ENCODE data around the gene UGT1A3.
"Not testable (repeated sequence)": the region's sequence is repeated elsewhere in the genome, so short reads cannot be mapped to it uniquely, and the experiment has no call there.

The UGT1A3 gene

DNA sequence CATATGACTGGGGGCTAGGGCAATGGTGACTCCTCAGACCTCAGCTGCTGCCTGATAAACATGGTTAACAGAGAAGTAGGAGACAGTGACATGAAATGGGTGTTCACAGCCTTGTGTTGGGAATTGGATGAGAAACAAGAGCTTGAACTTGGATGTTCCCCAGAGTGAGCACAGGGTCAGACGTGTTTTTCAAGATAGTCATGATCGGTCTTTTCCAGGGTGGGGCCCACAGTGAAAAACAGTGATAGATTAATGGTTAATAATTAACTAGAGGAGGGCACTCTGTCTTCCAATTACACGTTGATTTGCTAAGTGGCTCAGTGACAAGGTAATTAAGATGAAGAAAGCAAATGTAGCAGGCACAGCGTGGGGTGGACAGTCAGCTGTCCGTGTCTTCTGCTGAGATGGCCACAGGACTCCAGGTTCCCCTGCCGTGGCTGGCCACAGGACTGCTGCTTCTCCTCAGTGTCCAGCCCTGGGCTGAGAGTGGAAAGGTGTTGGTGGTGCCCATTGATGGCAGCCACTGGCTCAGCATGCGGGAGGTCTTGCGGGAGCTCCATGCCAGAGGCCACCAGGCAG lies at the start of gene UGT1A3:
Gene UGT1A3, plus strand, starts transcription at position 320 of the 579 bp plus-strand sequence. Its CDS starts 85 bp downstream, at position 405.
- no peak for DNase-seq

DNA sequence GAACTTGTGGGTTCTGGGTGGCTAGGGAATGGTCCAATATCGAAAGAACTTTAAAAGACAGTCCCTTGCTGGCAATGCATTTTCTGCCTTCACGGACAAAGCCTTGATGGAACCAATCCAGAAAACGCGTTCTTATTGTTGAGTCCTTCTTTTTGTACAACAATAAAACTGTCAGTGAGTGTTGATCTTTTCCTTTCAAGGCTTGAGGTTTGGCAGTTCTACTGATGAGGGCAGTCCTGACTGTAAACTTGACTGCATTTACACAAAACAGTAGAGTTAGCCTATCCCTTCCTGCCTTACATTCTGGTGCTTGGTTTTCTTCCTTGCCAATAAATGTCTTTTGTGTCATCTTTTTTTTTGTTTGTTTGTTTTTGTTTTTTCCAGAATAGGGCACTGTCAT lies 49.6 kb upstream of the UGT1A3 start:
- no peak for DNase-seq

DNA sequence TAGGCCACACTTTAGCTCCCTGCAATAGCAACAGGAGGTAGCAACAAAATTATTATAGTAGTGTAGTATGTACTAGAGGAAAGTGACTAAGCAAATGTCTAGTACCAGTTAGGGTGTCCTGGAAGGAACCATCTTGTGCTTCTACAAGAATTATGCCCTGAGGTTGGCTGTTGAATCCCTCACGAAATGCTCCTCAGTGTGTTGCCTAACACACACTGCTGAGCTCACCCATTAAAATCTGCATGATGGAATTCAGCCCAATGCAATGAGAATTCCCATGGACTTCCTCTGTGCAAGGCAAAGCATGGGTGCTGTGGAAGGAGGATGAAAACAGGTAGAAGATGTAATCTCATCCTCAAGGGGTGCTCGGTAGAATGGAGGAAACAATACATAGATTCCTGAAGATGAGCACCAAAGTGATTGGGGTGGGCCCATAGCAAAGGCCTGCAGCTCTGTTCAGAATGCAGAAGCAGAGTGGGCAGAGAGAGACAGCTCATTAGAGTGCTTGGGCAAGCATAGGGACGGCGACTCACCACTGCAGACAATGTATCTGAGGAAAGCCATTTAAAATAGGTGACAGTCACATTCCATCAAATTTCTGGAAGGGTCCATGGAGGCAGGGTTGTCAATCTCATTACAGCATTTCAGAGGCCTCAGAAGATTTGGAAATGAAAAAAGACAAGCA lies 48.3 kb upstream of the UGT1A3 start:
- no peak for DNase-seq

DNA sequence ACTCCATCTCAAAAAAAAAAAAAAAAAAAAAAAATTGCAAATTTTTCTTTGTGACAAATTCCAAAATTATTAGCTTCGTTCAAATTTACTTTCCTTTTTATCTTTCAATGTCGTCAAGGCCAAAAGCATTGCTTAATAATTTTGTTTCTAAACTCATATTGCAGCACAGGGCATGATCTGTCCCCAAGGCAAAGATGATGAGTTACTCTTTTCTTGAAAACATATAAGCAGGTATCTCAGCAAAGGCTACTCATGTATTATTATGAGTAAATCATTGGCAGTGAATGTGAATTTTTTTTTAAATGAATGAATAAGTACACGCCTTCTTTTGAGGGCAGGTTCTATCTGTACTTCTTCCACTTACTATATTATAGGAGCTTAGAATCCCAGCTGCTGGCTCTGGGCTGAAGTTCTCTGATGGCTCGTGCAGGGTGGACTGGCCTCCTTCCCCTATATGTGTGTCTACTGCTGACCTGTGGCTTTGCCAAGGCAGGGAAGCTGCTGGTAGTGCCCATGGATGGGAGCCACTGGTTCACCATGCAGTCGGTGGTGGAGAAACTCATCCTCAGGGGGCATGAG lies 47.2 kb upstream of the UGT1A3 start, which contains the start of gene UGT1A7:
Gene UGT1A7, plus strand, starts transcription at position 381 of the 579 bp plus-strand sequence. Its CDS starts 37 bp downstream, at position 418.
- no peak for DNase-seq

DNA sequence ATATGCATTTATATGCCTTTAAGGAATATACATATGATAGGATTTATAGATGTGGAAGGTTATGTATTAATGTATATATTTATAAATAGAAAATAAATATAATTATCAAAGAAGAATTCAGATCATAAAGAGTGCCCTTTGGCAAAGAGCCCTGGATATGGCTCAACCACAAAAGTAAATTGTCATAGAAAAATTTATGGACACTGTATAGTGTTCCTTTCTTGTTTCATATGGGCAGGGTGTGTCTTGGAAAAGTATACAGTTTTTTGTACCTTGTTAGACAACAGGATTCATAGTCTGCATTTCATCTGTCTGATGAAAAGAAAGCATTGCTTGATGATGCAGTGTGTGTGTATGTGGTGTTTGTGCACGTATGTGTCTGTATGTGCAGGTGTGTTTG lies 44.2 kb upstream of the UGT1A3 start:
- no peak for DNase-seq

DNA sequence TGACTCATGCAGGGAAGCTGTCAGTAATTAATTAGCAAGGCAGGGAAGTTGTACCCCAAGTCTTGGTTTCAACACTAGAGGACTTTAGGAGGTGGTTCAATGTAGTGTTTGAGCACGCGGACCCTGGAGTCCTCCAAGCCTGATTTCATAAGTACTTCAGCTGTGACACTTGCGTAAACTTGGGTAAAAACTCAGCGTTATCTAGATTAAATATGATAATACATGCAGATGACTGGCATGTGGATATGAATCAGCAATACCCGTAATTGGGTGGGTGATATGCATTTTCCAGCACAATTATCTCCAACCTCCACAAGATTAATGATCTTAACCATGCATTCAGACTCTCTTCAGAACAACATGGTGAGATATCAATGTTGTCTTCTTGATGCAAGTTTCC lies 41.9 kb upstream of the UGT1A3 start:
- no peak for DNase-seq

DNA sequence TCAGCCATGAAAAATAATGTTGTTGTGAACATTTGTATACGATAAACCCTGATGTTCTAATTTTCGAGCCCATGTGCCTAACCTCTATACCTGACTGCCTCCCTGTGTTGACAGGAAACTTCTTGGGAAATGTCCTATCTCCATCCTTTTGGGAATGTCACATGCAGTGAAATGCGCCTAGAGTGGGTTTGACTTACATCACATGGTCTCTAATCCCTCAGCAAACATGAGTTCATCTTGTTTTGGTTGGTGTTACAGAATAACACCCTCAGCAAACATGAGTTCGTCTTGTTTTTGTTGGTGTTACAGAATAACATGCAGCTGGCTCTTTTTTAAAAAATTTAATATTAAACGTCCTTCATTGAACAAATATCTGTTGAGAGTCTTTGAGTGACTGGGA lies 40.5 kb upstream of the UGT1A3 start:
- no peak for DNase-seq

DNA sequence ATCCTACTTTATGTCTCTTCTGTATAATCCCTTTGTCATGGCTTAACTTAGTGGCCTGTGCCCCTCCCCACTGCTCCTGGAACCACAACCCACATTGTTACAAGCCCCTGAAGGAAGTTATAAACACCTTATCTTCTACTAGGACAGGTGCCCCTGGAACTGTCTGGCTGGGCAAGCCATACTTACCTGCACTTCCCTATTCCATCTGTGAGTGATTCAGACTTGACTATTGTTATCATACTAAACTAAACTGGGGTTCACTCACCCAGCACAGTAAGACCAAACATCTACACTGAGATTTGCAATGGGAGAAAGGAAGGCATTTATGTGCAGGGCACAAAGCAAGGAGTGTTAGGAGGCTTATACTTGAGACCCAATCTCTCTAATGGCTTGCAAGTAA lies 39.8 kb upstream of the UGT1A3 start:
- no peak for DNase-seq

DNA sequence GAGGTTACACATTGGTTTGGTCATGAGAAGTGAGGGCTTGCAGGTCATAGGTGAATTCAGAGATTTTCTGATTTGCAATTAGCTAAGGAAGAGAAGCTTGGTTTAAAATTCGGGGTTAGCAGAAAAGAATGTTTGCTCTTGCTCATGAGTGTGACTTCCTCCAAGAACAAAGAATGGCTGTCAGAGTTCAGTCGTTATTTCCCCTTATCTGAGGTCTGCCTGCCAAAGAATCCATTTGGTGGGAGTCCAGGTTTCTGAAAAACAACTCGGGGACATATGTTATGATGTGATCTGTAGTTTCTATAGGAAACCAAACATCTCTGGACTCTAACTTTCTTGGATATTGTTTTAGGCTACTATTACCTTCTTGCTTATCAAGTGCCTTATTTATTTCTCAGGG lies 39.3 kb upstream of the UGT1A3 start:
- no peak for DNase-seq

DNA sequence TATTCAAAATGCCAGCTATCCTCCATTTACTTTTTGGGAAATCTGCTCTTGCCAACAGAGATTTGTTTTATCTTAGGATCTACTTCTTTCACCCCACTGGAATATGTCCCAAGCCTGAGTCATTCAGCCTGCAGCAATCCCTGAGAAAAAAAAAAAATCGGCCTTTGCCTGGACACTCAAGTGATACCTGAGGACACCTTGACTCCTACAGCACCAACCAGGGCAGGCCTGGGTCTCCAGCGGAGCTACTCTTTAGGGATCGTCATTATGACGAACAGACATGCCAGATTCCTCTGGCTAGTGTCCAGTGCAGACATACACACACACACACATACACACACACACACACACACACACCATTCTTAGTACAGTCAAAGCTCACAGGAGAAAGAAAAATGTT lies 38.4 kb upstream of the UGT1A3 start:
- no peak for DNase-seq

DNA sequence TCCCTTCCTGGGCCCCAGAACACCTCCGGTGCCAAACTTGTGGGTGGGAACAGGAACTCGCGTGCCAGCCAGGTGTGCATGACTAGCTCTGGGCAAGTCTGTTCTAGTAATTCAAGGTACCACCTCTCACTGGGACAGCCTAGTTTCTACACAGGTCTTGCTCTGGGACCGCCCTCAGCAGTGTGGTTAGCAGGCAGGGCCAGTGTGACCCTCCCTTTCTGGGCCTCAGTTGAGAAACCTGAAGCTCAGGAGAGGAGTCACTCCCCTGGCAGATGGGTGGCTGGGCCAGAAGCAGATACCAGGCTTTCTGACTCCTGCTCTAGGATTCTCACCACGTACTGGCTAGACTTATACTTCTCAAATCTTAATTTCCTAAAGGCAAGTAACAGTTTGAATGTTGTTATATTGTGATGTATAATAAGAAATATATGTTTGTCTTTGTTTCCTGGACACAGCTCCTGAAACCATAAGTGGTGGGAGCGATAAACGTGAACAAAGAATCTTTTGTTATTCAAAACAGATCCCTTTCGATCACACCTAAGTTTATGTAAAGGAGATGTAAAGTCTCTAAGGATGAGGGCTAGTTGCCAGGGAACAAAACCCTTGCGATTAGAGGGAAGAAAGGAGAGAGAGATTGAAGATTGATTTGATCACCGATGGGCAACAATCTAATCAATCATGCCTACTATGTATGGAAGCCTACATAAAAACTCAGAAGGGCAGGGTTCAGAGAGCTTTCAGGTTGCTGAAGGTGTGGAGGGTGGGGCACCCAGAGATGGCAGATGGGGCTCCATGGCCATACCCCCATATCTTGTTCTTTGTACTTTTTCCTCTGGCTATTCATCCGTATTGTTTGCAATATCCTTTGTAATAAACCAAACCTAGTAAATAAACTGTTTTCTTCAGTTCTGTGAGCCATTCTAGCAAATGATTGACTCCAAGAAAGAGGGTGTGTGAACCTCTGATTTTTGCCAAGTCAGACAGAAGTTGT lies 37.1 kb upstream of the UGT1A3 start:
- DNase-seq, result no peak

DNA sequence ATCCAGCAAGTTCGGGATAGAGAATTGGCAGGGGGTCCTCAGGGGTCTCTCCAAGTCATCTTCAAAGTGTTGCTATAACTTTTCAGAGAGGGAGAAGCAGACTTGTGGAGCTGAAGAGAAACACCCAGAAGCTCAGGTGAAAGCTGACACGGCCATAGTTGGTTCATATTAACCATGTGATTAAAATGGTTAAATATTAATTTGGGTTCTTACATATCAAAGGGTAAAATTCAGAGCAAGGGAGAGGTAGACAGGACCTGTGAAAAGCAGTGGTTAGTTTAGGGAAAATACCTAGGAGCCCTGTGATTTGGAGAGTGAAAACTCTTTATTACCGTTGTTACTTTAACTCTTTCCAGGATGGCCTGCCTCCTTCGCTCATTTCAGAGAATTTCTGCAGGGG lies 36.2 kb upstream of the UGT1A3 start, which contains the start of gene UGT1A6:
Gene UGT1A6, plus strand, starts transcription at position 243 of the 400 bp plus-strand sequence. Its CDS starts 115 bp downstream, at position 358.
- DNase-seq, result no peak

DNA sequence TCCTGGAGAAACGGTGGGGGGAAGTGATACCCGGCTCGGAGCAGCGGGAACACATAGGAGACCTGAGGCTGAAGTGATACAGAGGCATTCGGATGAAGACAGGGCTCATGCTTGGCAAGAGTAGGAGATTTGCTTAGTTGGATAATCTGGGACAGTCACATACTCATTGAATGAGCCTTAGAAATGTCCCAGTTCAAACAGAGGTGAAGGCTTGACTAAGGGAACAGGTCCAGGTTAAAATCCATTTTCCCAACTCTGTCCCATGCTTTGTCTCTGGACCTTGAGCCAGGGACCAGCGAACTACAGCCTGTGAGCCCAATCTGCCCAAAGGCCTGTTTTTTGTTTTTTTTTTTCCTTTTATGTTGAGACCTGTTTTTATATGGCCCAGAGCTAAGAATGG lies 34.9 kb upstream of the UGT1A3 start:
- no peak for DNase-seq

DNA sequence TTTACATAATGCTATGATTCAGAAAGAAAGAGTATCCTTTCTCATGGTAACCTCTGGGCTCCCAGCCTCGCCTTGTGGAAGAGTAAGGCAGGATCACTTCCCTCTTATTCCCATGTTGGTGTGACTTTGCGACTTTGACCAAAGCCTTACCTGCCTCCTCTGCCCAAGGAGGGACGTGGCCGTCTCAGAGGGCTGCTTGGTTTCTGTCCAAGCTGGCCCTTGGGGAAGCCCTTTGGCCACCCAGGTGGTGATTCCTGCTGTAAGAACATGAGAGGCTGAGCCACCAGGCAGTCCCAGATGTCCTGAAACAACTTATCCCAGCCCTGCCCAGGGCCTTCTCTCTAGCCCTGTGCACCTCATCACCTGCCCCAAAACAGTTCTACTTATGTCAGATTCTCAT lies 30.1 kb upstream of the UGT1A3 start:
- no peak for DNase-seq

DNA sequence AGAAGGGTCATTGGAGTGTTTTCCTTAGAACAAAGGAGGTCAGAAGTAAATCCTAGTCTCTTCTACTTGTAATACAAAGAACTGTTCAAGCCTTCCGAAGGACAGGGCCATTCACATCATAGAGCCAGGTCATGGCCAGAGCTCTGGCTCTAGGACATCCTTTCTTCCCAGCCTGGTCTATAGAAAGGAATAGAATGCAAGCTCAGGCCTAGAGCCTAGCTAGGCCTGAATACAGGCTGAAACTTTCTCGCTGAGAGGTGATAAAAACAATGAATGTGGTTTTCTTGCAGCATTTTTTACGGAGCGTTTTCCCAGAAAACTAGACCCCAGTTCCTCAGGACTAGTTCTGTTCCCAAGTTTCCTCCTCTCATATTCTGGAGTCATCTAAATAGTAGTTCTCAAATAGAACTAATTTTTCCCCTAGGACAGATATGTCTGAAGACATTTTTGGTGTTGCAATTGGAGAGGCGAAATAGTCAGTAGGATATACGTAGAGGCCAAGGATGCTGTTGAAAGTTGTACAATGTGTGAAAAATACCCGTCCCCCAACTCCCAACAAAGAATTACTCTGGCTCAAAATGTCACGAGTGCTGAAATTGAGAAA lies 29.3 kb upstream of the UGT1A3 start:
- no peak for DNase-seq

DNA sequence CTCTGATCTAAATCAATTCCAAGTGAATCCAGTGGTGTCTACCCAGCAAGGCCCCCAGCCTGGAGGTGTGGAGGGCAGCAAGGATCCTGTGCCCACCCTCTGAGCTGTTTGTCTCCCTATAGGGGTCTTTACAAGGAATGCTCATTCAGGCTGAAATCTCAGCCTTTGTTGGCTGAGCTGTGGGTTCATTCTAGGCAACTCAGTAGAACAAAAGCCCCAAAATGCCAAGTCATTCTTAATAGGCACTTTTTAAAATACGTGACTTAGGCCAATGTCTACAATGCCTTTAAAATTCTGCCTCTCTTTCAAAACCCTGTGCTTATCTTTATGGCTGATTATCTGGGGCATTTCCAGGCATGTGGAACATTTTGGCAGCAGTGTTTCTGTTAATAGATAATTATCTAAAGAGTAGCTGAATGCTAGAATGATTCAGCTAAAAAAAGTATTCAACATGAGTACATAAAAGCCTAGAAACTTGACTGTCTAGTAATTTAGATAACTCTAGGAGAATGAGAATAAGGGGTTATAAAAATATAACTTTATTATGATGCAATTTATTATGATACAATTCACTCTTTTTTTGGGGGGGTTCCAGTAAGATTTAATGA lies 28.7 kb upstream of the UGT1A3 start:
- peak; percentile 34 for DNase-seq

DNA sequence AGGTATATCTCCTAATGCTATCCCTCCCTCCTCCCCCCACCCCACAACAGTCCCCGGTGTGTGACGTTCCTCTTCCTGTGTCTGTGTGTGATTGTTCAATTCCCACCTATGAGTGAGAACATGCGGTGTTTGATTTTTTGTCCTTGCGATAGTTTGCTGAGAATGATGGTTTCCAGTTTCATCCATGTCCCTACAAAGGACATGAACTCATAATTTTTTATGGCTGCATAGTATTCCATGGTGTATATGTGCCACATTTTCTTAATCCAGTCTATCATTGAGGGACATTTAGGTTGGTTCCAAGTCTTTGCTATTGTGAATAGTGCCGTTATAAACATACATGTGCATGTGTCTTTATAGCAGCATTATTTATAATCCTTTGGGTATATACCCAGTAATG lies 28.0 kb upstream of the UGT1A3 start:
- not testable (repeated sequence) for DNase-seq

DNA sequence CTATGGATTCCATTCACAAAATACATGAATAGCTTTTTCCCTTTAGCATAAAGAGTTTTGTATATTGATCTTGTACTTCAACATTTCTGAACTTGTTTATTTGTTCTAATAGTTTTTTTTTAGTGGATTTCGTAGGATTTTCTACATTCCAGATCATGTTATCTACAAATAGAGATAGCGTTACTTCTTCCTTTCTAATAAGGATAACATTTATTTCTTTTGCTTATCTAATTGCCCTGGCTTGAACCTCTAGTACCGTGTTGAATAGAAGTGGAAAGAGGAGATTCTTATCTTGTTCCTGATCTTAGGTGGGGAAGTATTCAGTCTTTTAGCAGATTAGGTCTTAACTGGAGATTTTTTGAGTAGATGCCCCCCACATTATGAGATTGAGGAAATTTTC lies 26.6 kb upstream of the UGT1A3 start:
- no peak for DNase-seq

DNA sequence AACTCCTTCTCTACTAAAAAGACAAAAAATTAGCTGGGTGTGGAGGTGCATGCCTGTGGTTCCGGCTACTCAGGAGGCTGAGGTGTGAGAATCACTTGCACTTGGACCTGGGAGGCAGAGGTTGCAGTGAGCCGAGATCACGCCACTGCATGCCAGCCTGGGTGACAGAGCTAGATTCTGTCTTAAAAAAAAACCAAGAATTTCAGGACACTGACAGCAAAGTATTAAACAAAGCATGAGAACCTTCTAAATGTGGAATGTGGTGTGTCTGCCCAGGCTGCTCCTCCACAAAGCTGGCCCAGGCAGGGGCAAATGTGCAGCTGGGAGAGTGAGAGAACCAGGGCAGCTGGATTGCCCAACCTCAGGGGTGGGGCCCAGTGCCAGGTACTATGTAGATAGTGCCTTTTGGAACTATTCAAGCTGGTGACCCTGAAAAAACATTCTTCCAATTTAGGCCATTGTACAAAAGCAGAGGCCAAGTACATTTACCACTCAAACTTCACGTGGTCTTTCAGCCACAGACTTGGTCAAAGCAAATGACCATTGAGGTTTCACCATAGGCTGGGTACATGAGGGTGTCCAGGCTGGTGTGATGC lies 22.8 kb upstream of the UGT1A3 start:
- no peak for DNase-seq

DNA sequence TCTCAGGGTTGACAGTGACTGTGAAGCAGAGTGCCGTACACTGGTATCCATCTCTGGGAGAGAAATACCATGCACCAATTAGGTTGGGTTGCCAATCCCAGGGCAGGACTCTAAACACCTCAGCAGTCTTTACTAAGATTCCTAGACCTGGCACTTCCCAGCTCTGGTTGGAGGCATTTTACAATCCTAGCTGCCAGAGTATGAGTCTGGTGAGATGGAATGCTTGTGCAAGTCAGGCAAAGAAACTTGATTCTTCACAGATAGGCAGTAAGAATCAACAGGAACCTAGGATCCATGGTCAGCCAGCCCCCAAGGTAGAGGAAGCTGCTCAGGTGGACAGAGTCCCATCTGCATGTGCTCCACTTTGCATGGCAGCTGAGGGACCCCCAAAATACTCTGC lies 22.1 kb upstream of the UGT1A3 start:
- no peak for DNase-seq

DNA sequence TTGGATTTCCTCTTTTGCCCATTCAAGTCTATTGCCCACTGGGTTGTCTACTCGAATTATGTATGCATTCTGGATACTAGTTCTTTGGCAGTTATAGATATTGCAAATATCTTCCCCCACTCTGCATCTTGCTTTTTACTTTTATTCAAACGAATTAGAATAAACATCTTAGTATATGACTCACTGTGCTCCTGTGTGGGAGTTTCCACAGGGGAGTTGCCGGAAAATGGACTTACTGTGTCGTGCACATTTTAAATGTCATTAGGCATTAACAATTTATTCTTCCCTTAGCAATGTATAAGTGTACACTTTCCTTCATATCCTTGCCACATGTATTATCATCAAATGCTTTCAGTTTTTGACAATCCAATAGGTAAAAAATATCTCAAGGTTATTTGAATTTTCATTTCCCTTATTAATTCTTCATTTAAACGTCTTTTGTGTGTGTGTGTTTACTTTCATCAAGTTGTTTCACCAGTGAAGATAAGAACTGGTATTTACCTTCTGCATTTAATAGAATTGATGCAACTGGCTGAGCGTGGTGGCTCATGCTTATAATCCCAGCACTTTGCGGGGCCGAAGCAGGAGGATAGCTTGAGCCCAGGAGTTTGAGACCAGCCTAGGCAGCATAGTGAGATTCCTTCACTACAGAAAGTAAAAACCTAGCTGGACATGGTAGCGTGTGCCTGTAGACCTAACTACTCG lies 20.8 kb upstream of the UGT1A3 start:
- peak; percentile 12 for DNase-seq

All from retina (tissue), 1 donor.